Endothelial cell of umbilical vein (primary cell): ENCODE results near the gene PARD3B.

Experiments used
- CTCF ChIP-seq, 2 donors: IDR thresholded peaks; 1 replicate in 1 of 2; 2 replicates in 1 of 2; pipeline ENCODE4 v1.5.1; 2011; ENCODE audit warnings: low read length in 2 of 2, mild to moderate bottlenecking in 2 of 2, moderate library complexity in 2 of 2, control low read depth in 1 of 2, inconsistent platforms in 1 of 2, low read depth in 1 of 2; ENCODE audit not compliant: insufficient read depth in 1 of 2; ENCODE audit errors: extremely low read depth in 1 of 2
- EZH2 ChIP-seq: IDR thresholded peaks from 2 replicates; pipeline ENCODE4 v1.6.1; 2012; ENCODE audit warnings: borderline replicate concordance, low read depth, mild to moderate bottlenecking, moderate library complexity, low read length, inconsistent platforms; ENCODE audit not compliant: severe bottlenecking
- POLR2A ChIP-seq: IDR thresholded peaks from 2 replicates; pipeline ENCODE4 v1.6.1; 2012; ENCODE audit warnings: low read depth, mild to moderate bottlenecking, control low read depth, low read length

DNA sequence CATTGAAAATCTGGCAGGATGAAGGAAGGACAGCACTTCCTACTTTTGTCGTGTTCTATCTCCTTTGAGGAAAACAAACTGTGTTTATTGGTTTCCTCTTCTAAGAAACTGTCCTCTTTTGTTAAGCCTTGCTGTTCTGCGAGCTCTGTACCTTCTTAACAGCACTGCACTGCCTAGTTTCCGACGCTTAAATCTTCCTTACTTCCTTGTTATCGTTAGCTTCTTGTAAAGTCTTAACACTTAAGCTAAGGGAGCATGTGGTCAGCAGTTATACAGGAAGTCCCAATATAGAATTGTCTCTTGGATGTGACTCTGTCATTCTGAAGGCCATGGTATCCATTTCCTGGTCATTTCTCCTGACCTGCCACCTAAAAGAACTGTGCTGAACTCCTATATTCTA lies 584.3 kb downstream of the PARD3B start:
- TF ChIP-seq POLR2A (no peak), CTCF (IDR thresholded peaks at IDR 0.05; ENCODE audit: extremely low read depth in 1 of 2, insufficient read depth in 1 of 2, low read depth in 1 of 2, low read length in 2 of 2) (no peak), EZH2 (no peak)
